ENCODE measurements around the gene QSER1. TPM values are rescaled to one million over a fixed set of nuclear protein-coding genes. Genes with fewer than 3 reads are reported as not detected.
"Not testable (repeated sequence)": the region's sequence is repeated elsewhere in the genome, so short reads cannot be mapped to it uniquely, and the experiment has no call there.

The QSER1 gene
- total RNA-seq: 20.5 and 31.0 TPM in 2 replicates

GRCh38 chr11:32892355-32893092 lies at the start of gene QSER1:
QSER1 (plus strand) TSS chr11:32892811; CDS start chr11:32893126, 315 bp downstream.
- no peak for DNase-seq (ENCODE audit: extremely low read depth, low read depth, low spot score)

- no peak for DNase-seq (ENCODE audit: extremely low read depth, low read depth, low spot score)
Observed at GRCh38 chr11:32843544-32843943, 49.1 kb upstream of the QSER1 start.

DNA sequence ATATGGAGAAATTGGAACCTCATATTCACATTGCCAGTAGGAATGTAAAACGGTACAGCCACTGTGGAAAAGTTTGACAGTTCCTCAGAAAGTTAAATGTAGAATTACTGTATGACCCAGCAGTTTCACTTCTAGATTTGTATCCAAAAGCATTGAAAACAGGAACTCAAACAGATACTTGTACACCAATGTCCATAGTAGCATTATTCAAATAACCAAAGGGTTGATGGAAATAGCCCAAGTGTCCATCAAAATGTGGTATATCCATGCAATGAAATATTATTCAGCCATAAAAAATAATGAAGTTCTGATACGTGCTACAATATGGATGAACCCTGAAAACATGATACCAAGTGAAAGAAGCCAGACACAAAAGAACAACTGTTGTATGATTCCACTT lies 45.1 kb upstream of the QSER1 start:
- no peak for DNase-seq (ENCODE audit: extremely low read depth, low read depth, low spot score)

- DNase-seq (ENCODE audit: extremely low read depth, low read depth, low spot score): no peak
Observed at GRCh38 chr11:32849761-32850160, 42.9 kb upstream of the QSER1 start.

GRCh38 chr11:32851251-32851650 lies 41.4 kb upstream of the QSER1 start:
- no peak for DNase-seq (ENCODE audit: extremely low read depth, low read depth, low spot score)

DNA sequence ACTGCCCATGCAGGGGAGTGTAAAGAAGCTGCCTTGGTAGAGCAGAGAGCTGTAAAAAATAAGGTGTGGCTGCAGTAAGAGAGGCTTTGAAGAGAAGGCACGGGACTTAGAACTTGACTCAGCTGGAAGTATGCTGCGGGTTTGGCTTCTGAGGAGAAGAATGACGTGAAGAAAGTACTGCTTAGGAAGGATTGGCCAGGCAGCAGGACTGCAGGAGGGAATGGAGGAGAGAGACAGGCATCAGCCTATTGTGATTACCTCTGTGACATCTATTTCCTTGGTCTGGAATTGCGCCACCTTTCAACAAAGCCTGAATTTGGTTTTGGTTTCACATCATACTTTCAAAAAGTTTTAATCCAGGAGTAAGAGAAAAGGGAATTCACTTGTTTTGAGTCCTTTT lies 40.4 kb upstream of the QSER1 start:
- DNase-seq (ENCODE audit: extremely low read depth, low read depth, low spot score): no peak

DNA sequence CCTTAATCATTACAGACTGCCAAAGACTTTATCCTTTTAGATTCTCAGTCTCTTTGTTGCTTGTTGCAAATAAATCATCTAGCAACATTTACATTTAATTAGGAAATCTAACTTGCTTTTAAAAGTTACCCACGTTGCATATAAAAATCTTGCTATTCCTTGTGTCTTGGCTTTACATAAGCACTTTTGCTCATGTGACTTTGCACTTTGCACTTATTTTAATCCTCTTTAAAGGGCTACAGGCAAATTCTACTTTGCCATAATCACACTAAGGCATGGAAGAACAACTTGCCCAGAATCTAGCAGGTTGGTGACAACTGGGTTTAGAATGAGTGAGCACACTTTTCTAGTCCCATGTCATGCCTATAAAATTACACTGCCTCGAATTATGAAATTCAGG lies 37.0 kb upstream of the QSER1 start:
- no peak for DNase-seq (ENCODE audit: extremely low read depth, low read depth, low spot score)

DNA sequence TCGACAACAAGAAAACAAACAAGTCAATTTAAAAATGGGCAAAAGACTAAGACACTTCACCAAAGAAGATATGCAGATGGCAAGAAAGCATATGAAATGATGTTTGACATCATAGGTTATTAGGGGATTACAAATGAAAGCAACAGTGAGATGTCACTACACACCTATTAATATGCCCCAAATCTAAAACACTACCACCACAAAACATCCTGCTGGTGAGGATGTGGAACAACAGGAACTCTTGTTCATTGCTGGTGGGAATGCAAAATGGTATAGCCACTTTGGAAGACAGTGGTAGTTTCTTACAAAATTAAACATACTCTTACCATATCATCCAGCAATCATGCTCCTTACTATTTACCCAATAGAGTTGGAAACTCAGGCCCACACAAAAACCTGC lies 33.9 kb upstream of the QSER1 start:
- no peak for DNase-seq (ENCODE audit: extremely low read depth, low read depth, low spot score)

DNA sequence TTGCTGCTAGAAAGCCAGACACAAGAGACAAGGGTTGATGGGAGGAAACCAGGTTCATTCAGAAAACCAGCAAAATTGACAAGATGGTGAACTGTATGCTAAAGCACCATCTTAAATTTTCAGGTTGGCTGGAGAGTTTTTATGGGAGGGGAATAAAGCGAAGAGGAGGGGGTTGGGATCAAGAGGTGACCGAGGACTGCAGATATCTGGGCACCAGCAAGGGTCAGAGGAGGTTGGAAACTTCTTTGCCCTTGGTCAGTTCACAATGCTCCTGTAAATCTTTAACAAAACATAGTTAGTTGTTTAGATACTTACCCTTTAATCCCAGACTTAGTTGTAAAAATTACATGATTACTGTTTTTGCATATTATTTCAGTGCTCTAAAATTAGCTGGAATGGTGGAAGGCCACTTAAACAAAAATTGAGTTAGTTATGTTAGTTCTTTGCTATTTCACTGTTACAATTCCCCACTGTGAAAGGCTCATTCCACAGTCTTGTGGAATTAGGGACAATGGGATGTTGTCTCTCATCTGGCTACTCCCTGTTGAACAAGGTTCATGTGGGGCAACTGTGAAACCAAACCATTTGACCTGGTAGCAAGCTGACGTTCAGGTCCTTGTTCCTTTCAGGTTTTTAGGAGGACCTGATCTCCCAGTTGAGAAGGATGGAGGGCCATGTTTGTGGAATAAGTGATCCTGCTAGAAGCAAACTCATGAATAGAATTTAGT lies 30.6 kb upstream of the QSER1 start:
- no peak for DNase-seq (ENCODE audit: extremely low read depth, low read depth, low spot score)

DNA sequence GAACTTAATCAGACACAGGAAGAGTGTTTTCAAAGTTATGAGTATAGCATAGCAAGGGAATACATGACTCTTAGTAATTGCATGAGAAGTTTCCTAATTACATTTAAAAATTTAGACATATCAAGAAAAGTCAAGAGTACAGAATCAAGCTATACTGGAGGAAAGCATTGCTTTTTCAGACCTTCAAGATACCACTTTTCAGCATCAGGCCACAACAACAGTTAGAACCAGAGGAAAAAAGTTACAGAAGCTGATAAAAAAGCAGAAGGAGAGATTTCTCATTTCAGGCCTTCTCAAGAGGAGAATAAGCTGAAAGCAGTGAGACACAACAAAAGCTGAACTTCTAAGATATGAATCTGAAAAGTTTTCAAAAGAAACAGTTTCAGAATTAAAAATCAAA lies 28.1 kb upstream of the QSER1 start:
- DNase-seq (ENCODE audit: extremely low read depth, low read depth, low spot score): no peak

DNA sequence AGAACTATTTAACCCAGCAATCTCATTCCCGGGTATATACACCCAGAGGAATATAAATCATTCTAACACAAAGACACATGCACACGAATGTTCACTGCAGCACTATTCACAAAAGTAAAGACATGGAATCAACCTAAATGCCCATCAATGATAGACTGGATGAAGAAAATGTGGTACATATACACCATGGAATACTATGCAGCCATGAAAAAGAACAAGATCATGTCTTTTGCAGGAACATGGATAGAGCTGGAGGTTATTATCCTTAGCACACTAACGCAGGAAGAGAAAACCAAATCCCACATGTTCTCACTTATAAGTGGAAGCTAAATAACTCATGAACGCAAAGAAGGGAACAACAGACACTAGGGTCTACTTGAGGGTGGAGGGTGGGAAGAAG lies 23.9 kb upstream of the QSER1 start:
- not testable (repeated sequence) for DNase-seq (ENCODE audit: extremely low read depth, low read depth, low spot score)

DNA sequence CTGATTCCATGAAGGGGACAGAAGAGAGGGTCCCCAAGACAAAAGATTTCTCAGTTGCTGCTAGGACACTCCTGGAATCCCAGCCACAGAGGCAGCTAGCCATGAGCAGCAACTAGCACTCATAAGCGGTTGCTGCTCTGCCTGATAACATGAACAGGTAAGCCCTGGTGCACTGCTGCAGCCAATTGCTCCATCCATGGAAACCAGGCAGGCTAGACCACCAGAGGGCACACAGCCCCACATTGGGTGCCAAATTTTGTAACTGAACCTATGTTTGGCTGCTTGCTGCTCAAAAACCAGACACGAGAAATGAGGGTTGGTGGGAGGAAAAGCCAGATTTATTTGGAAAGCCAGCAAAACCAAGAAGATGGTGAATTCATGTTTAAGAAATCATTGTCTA lies 21.9 kb upstream of the QSER1 start:
- no peak for DNase-seq (ENCODE audit: extremely low read depth, low read depth, low spot score)

DNA sequence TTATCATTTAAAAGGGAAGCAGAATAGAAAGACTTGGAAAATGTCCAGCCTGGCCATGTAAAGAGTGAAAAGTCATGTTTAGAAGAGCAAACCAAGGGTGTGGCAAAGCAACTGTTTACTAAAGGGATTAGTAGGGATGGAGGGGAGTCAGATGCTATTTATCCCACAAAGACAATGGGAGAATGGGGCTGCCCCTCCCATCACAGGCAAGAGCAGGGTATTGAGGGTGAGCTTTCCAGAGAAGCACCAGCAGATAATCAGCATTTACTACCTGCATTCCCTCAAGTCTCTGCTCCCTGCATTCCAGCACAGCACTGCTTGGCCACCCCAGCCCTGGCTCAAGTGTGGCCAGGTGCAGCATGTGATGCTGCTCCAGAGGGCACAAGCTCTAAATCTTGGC lies 18.5 kb upstream of the QSER1 start:
- DNase-seq (ENCODE audit: extremely low read depth, low read depth, low spot score): no peak

DNA sequence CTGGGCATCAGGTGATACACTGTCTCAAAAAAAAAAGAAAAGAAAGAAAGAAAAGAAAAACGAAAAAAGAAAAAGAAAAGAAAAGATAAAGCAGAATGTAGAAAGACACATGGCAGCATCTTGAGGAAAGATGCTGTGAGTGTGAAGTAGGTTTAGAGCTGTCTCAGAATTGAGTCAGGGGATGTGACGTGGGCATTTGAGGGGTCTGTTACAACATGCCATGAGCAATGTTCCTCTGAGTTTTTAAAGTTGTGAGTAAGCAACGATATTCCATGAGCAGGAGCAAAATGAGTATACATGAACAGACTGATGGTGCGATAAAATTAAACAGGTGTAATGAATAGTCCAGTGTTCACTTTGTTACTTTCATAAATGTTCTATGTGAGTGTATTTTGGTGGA lies 11.3 kb upstream of the QSER1 start:
- DNase-seq (ENCODE audit: extremely low read depth, low read depth, low spot score): no peak

GRCh38 chr11:32883421-32883820 lies 9.2 kb upstream of the QSER1 start:
- DNase-seq (ENCODE audit: extremely low read depth, low read depth, low spot score): no peak

- no peak for DNase-seq (ENCODE audit: extremely low read depth, low read depth, low spot score)
Observed at GRCh38 chr11:32884023-32884422, 8.6 kb upstream of the QSER1 start.

DNA sequence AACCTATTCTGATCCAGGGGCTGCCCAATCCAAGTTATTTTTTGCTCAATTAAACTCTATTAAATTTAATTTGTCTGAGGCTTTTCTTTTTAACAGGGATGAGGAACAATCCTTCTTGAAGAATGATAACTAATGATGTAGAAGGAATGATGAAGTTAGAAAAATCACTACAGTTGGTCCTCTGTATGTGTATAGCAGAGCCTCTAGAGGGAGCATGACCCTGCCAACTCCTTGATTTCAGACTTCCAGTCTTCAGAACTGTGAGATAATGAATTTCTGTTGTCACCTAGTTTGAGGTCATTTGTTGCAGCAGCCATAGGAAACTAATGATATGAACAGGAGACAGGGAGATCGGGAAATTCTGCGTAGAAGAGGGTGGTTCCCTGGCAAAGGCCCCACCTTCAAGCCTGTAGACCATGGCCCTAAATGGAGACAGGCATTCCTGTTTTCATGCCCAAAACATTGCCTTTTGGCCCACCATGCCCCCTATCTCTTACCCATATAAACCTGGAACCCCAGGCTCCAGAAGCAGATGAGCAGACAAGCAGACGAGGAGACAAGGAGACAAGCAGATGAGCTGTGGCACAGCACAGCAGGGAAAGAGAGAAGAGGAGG lies 7.7 kb upstream of the QSER1 start:
- DNase-seq (ENCODE audit: extremely low read depth, low read depth, low spot score): no peak

- no peak for DNase-seq (ENCODE audit: extremely low read depth, low read depth, low spot score)
Observed at GRCh38 chr11:32885556-32885955, 7.1 kb upstream of the QSER1 start.

GRCh38 chr11:32886180-32886579 lies 6.4 kb upstream of the QSER1 start:
- no peak for DNase-seq (ENCODE audit: extremely low read depth, low read depth, low spot score)

- not testable (repeated sequence) for DNase-seq (ENCODE audit: extremely low read depth, low read depth, low spot score)
Observed at GRCh38 chr11:32887707-32888383, 4.8 kb upstream of the QSER1 start.

- not testable (repeated sequence) for DNase-seq (ENCODE audit: extremely low read depth, low read depth, low spot score)
Observed at GRCh38 chr11:32888384-32888710, 4.3 kb upstream of the QSER1 start.

DNA sequence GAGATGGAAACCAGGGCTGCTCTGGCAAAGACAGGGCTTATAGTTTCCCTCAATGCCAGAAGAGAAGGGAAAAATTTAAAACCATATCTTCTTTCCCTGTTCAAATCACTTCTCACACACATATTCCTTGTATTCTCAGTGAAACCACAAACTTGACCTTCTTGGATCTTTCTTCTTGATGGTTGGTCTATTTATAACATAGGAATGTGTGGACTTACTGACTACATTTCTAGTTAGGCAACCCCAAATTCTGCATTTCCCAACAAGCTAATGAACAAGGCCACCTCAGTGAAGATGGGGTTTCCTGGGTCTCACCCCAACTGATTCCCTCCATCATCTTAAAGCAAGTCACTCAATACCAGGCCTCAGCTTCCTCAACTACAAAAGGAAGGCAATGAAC lies 3.8 kb upstream of the QSER1 start:
- DNase-seq (ENCODE audit: extremely low read depth, low read depth, low spot score): no peak

Measured in glomerular endothelial cell (primary cell).